ENCODE results near the gene GABRB3.

Gene GABRB3

GRCh38 chr15:26632500-26632899 is 140.4 kb downstream of the GABRB3 start:
- no peaks in the 10 kb centered on the region for H3K36me3 ChIP-seq (replicated peaks in 1 of 2; ENCODE audit: control insufficient read depth in 2 of 2, insufficient read depth in 2 of 2, low read length in 2 of 2)
- no peak overlapping the region for H2AK5ac ChIP-seq (ENCODE audit: low read depth, low read length)
- H3K79me1 ChIP-seq (ENCODE audit: low read depth, low read length) = no peaks in the 10 kb centered on the region
- H2AFZ ChIP-seq (ENCODE audit: low read length) = no peak overlapping the region
- H3K4me2 ChIP-seq (ENCODE audit: insufficient read depth, low read length, poor library complexity, severe bottlenecking) = no peak overlapping the region
- no peak overlapping the region for H3K23ac ChIP-seq (ENCODE audit: low read depth, low read length, poor library complexity)
- no peak overlapping the region for H2BK5ac ChIP-seq (ENCODE audit: low read length)
- H2BK12ac ChIP-seq (ENCODE audit: low read length) = no peak overlapping the region
- no peak overlapping the region for H4K91ac ChIP-seq (ENCODE audit: low read depth, low read length, poor library complexity)
- no peaks in the 10 kb centered on the region for H3K9me3 ChIP-seq (replicated peaks in 1 of 2; ENCODE audit: control insufficient read depth in 2 of 2, insufficient read depth in 1 of 2, low read depth in 1 of 2, low read length in 2 of 2)
- peaks cover 0 to 7% of the 10 kb centered on the region in 2 donors for H3K4me1 ChIP-seq (ENCODE audit: control insufficient read depth in 2 of 2, insufficient read depth in 1 of 2, low read depth in 1 of 2, low read length in 2 of 2)
- no peak overlapping the region for H3K14ac ChIP-seq (ENCODE audit: low read length)
- no peak overlapping the region for H3K27ac ChIP-seq (replicated peaks; ENCODE audit: low read length)
- H3K4ac ChIP-seq (ENCODE audit: low read length) = no peak overlapping the region
- H4K8ac ChIP-seq (ENCODE audit: low read depth, low read length) = no peak overlapping the region
- no peak for DNase-seq (ENCODE audit: low spot score)
- H3K27me3 ChIP-seq (ENCODE audit: control insufficient read depth in 3 of 3, insufficient read depth in 3 of 3, low read depth in 1 of 3, low read length in 3 of 3) = no peaks in the 10 kb centered on the region
- H3K18ac ChIP-seq (ENCODE audit: low read length) = no peak overlapping the region
- no peak overlapping the region for H3K4me3 ChIP-seq (ENCODE audit: low read length in 2 of 2)
- H2BK120ac ChIP-seq (ENCODE audit: low read depth, low read length) = no peak overlapping the region
- H3K9ac ChIP-seq (ENCODE audit: low read depth, low read length, poor library complexity) = no peak overlapping the region
- WGBS, 2 donors (ENCODE audit: extremely low coverage in 2 of 2, insufficient read length in 2 of 2, insufficient replicate concordance in 1 of 2) = no CpG with 5 or more reads among the region's 4 CpGs
- H2BK15ac ChIP-seq (ENCODE audit: low read length) = no peak overlapping the region

GRCh38 chr15:26631894-26632293 is 141.0 kb downstream of the GABRB3 start:
- Histone ChIP-seq H2BK15ac (ENCODE audit: low read length) (no peak overlapping the region), H3K9ac (ENCODE audit: low read depth, low read length, poor library complexity) (no peak overlapping the region), H2BK5ac (ENCODE audit: low read length) (no peak overlapping the region), H2BK12ac (ENCODE audit: low read length) (no peak overlapping the region), H2AFZ (ENCODE audit: low read length) (no peak overlapping the region), H3K4ac (ENCODE audit: low read length) (no peak overlapping the region), H3K4me2 (ENCODE audit: insufficient read depth, low read length, poor library complexity, severe bottlenecking) (no peak overlapping the region), H3K18ac (ENCODE audit: low read length) (no peak overlapping the region), H3K79me1 (ENCODE audit: low read depth, low read length) (no peaks in the 10 kb centered on the region), H3K36me3 (replicated peaks in 1 of 2; ENCODE audit: control insufficient read depth in 2 of 2, insufficient read depth in 2 of 2, low read length in 2 of 2) (no peaks in the 10 kb centered on the region), H4K91ac (ENCODE audit: low read depth, low read length, poor library complexity) (no peak overlapping the region), H3K4me1 (ENCODE audit: control insufficient read depth in 2 of 2, insufficient read depth in 1 of 2, low read depth in 1 of 2, low read length in 2 of 2) (peaks cover 0 to 7% of the 10 kb centered on the region in 2 donors), H3K4me3 (ENCODE audit: low read length in 2 of 2) (no peak overlapping the region), H3K9me3 (replicated peaks in 1 of 2; ENCODE audit: control insufficient read depth in 2 of 2, insufficient read depth in 1 of 2, low read depth in 1 of 2, low read length in 2 of 2) (no peaks in the 10 kb centered on the region), H2BK120ac (ENCODE audit: low read depth, low read length) (no peak overlapping the region), H3K27ac (replicated peaks; ENCODE audit: low read length) (no peak overlapping the region), H3K14ac (ENCODE audit: low read length) (no peak overlapping the region), H4K8ac (ENCODE audit: low read depth, low read length) (no peak overlapping the region), H3K27me3 (ENCODE audit: control insufficient read depth in 3 of 3, insufficient read depth in 3 of 3, low read depth in 1 of 3, low read length in 3 of 3) (no peaks in the 10 kb centered on the region), H3K23ac (ENCODE audit: low read depth, low read length, poor library complexity) (no peak overlapping the region), H2AK5ac (ENCODE audit: low read depth, low read length) (no peak overlapping the region)
- DNase-seq (ENCODE audit: low spot score) = no peak
- no CpG with 5 or more reads among the region's 6 CpGs for WGBS, 2 donors (ENCODE audit: extremely low coverage in 2 of 2, insufficient read length in 2 of 2, insufficient replicate concordance in 1 of 2)

- Histone ChIP-seq H3K4ac (ENCODE audit: low read length) (no peak overlapping the region), H3K4me3 (ENCODE audit: low read length in 2 of 2) (no peak overlapping the region), H2AK5ac (ENCODE audit: low read depth, low read length) (no peak overlapping the region), H3K23ac (ENCODE audit: low read depth, low read length, poor library complexity) (no peak overlapping the region), H3K9me3 (replicated peaks in 1 of 2; ENCODE audit: control insufficient read depth in 2 of 2, insufficient read depth in 1 of 2, low read depth in 1 of 2, low read length in 2 of 2) (peaks cover 0 to 1% of the 10 kb centered on the region in 2 donors), H3K27me3 (ENCODE audit: control insufficient read depth in 3 of 3, insufficient read depth in 3 of 3, low read depth in 1 of 3, low read length in 3 of 3) (no peaks in the 10 kb centered on the region), H2BK120ac (ENCODE audit: low read depth, low read length) (no peak overlapping the region), H3K4me1 (ENCODE audit: control insufficient read depth in 2 of 2, insufficient read depth in 1 of 2, low read depth in 1 of 2, low read length in 2 of 2) (peaks cover 0 to 7% of the 10 kb centered on the region in 2 donors), H3K36me3 (replicated peaks in 1 of 2; ENCODE audit: control insufficient read depth in 2 of 2, insufficient read depth in 2 of 2, low read length in 2 of 2) (no peaks in the 10 kb centered on the region), H4K8ac (ENCODE audit: low read depth, low read length) (no peak overlapping the region), H3K79me1 (ENCODE audit: low read depth, low read length) (no peaks in the 10 kb centered on the region), H3K27ac (replicated peaks; ENCODE audit: low read length) (no peak overlapping the region), H3K4me2 (ENCODE audit: insufficient read depth, low read length, poor library complexity, severe bottlenecking) (no peak overlapping the region), H3K14ac (ENCODE audit: low read length) (no peak overlapping the region), H4K91ac (ENCODE audit: low read depth, low read length, poor library complexity) (no peak overlapping the region), H3K9ac (ENCODE audit: low read depth, low read length, poor library complexity) (no peak overlapping the region), H2BK15ac (ENCODE audit: low read length) (no peak overlapping the region), H2BK12ac (ENCODE audit: low read length) (no peak overlapping the region), H3K18ac (ENCODE audit: low read length) (no peak overlapping the region), H2AFZ (ENCODE audit: low read length) (no peak overlapping the region), H2BK5ac (ENCODE audit: low read length) (no peak overlapping the region)
- WGBS, 2 donors (ENCODE audit: extremely low coverage in 2 of 2, insufficient read length in 2 of 2, insufficient replicate concordance in 1 of 2) = no CpG with 5 or more reads among the region's 4 CpGs
- DNase-seq (ENCODE audit: low spot score) = no peak
Observed at GRCh38 chr15:26630857-26631256, 142.0 kb downstream of the GABRB3 start.

- no peak overlapping the region for H2BK5ac ChIP-seq (ENCODE audit: low read length)
- H3K4me2 ChIP-seq (ENCODE audit: insufficient read depth, low read length, poor library complexity, severe bottlenecking) = no peak overlapping the region
- no peak for DNase-seq (ENCODE audit: low spot score)
- H3K4ac ChIP-seq (ENCODE audit: low read length) = no peak overlapping the region
- no peak overlapping the region for H2AFZ ChIP-seq (ENCODE audit: low read length)
- no peak overlapping the region for H3K27ac ChIP-seq (replicated peaks; ENCODE audit: low read length)
- H3K9me3 ChIP-seq (replicated peaks in 1 of 2; ENCODE audit: control insufficient read depth in 2 of 2, insufficient read depth in 1 of 2, low read depth in 1 of 2, low read length in 2 of 2) = peaks cover 0 to 1% of the 10 kb centered on the region in 2 donors
- no peaks in the 10 kb centered on the region for H3K79me1 ChIP-seq (ENCODE audit: low read depth, low read length)
- no peak overlapping the region for H3K14ac ChIP-seq (ENCODE audit: low read length)
- no peak overlapping the region for H3K4me3 ChIP-seq (ENCODE audit: low read length in 2 of 2)
- no CpG with 5 or more reads among the region's 41 CpGs for WGBS, 2 donors (ENCODE audit: extremely low coverage in 2 of 2, insufficient read length in 2 of 2, insufficient replicate concordance in 1 of 2)
- no peaks in the 10 kb centered on the region for H3K27me3 ChIP-seq (ENCODE audit: control insufficient read depth in 3 of 3, insufficient read depth in 3 of 3, low read depth in 1 of 3, low read length in 3 of 3)
- no peak overlapping the region for H4K8ac ChIP-seq (ENCODE audit: low read depth, low read length)
- no peak overlapping the region for H4K91ac ChIP-seq (ENCODE audit: low read depth, low read length, poor library complexity)
- H2BK12ac ChIP-seq (ENCODE audit: low read length) = no peak overlapping the region
- peak overlapping the region; percentile 32 for H3K18ac ChIP-seq (ENCODE audit: low read length)
- no peak overlapping the region for H2BK120ac ChIP-seq (ENCODE audit: low read depth, low read length)
- H3K36me3 ChIP-seq (replicated peaks in 1 of 2; ENCODE audit: control insufficient read depth in 2 of 2, insufficient read depth in 2 of 2, low read length in 2 of 2) = no peaks in the 10 kb centered on the region
- peak overlapping the region; percentile 59 for H2AK5ac ChIP-seq (ENCODE audit: low read depth, low read length)
- peaks cover 0 to 5% of the 10 kb centered on the region in 2 donors for H3K4me1 ChIP-seq (ENCODE audit: control insufficient read depth in 2 of 2, insufficient read depth in 1 of 2, low read depth in 1 of 2, low read length in 2 of 2)
- H3K9ac ChIP-seq (ENCODE audit: low read depth, low read length, poor library complexity) = no peak overlapping the region
- no peak overlapping the region for H2BK15ac ChIP-seq (ENCODE audit: low read length)
- peak overlapping the region; percentile 82 for H3K23ac ChIP-seq (ENCODE audit: low read depth, low read length, poor library complexity)
Observed at GRCh38 chr15:26628879-26629529, 143.9 kb downstream of the GABRB3 start.

Data from neuronal stem cell (in vitro differentiated cells).